ENCODE results near the gene CEACAM18. TPM values are rescaled to one million over a fixed set of nuclear protein-coding genes. Genes with fewer than 3 reads are reported as not detected.

The CEACAM18 gene
- total RNA-seq, 2 experiments from 2014 or later: not detected

Other genes with a start within 250 kb of the CEACAM18 start
- not detected for gene SIGLECL1, start 227.5 kb upstream of the CEACAM18 start, total RNA-seq
- under 1 TPM; 0.07 to 0.24 TPM for gene IGLON5, start 166.9 kb upstream of the CEACAM18 start, total RNA-seq
- gene VSIG10L, start 136.4 kb upstream of the CEACAM18 start, total RNA-seq: 1 to 10 TPM; 3.2 to 3.5 TPM
- gene ETFB, start 112.2 kb upstream of the CEACAM18 start, total RNA-seq: 100 to 1,000 TPM; 190 to 193 TPM
- 1 to 10 TPM; 2.8 to 4.8 TPM for gene CLDND2, start 109.5 kb upstream of the CEACAM18 start, total RNA-seq
- gene NKG7, start 105.9 kb upstream of the CEACAM18 start, total RNA-seq: 100 to 1,000 TPM; 140 to 149 TPM
- gene LIM2, start 90.6 kb upstream of the CEACAM18 start, total RNA-seq: under 1 TPM; 0.36 to 0.64 TPM
- gene C19orf84, start 87.9 kb upstream of the CEACAM18 start, total RNA-seq: not detected
- under 1 TPM; 0.19 to 0.26 TPM for gene SIGLEC10, start 60.9 kb upstream of the CEACAM18 start, total RNA-seq
- not detected for gene SIGLEC8, start 20.1 kb upstream of the CEACAM18 start, total RNA-seq
- under 1 TPM; 0.22 to 0.24 TPM for gene SIGLEC12, start 23.3 kb downstream of the CEACAM18 start, total RNA-seq
- not detected for gene SIGLEC6, start 53.1 kb downstream of the CEACAM18 start, total RNA-seq
- 1 to 10 TPM; 7.1 to 7.9 TPM for gene ZNF175, start 92.7 kb downstream of the CEACAM18 start, total RNA-seq
- not detected for gene SIGLEC5, start 151.9 kb downstream of the CEACAM18 start, total RNA-seq
- gene SIGLEC14, start 168.3 kb downstream of the CEACAM18 start, total RNA-seq: not detected
- gene SPACA6, start 214.8 kb downstream of the CEACAM18 start, total RNA-seq: 10 to 100 TPM in 1 of 2 experiments, 1 to 10 TPM in 1; 10.0 to 14.2 TPM
- gene HAS1, start 245.5 kb downstream of the CEACAM18 start, total RNA-seq: not detected

Data from activated CD4-positive, alpha-beta memory T cell treated with anti-CD3 and anti-CD28 coated beads for 36 hours (primary cell).